B cell (primary cell): ENCODE results near the gene ERO1B. TPM values are rescaled to one million over a fixed set of nuclear protein-coding genes. Genes with fewer than 3 reads are reported as not detected.

Source experiments
- ATAC-seq: fragments of 200-7000 bp; cut with Tn5 transposase; one replicate; pipeline ENCODE4 v1.10.0; 2021; ENCODE audit warnings: low read depth, mild to moderate bottlenecking, moderate number of reproducible peaks, moderate library complexity
- CTCF ChIA-PET: fragments of 350-600 bp; sonication (Branson Sonifier 250); formaldehyde crosslinking; loops from one replicate; lab custom pipeline; 2021; ENCODE audit warnings: antibody characterized with exemption, inconsistent platforms; lab: Charles Lee
- POLR2A ChIA-PET: fragments of 350-600 bp; sonication (Branson Sonifier 250); formaldehyde crosslinking; loops from one replicate; lab custom pipeline; 2021; ENCODE audit warnings: antibody characterized with exemption; lab: Charles Lee
- DNase-seq: peaks from one replicate; pipeline ENCODE4 v3.0.0; 2013
- H2AFZ ChIP-seq: 2 replicates; pipeline ENCODE4 v1.6.1; 2012; ENCODE audit warnings: mild to moderate bottlenecking, low read depth, low read length; ENCODE audit not compliant: insufficient read depth, poor library complexity, severe bottlenecking
- H3K27ac ChIP-seq, 2 donors: 1 replicate in 1 of 2; 2 replicates in 1 of 2; pipeline ENCODE4 v1.5.1; 2012 to 2013; ENCODE audit warnings: low read length in 2 of 2, mild to moderate bottlenecking in 2 of 2, moderate library complexity in 1 of 2
- H3K27me3 ChIP-seq, 4 experiments: fragments of 200-600 bp in 1 of 4; sonication (generic) in 1 of 4; replicated peaks in 1 of 4; 1 replicate in 2 of 4; 2 replicates in 2 of 4; pipeline versions ENCODE4 v1.6.1 to v1.7.0; 2013 to 2016; ENCODE audit warnings: low read length in 3 of 4, mild to moderate bottlenecking in 2 of 4, mixed read lengths in 1 of 4, moderate library complexity in 1 of 4; ENCODE audit not compliant: insufficient read depth in 4 of 4, control insufficient read depth in 3 of 4; ENCODE audit errors: control extremely low read depth in 1 of 4
- H3K36me3 ChIP-seq, 2 experiments: replicated peaks in 1 of 2; 1 replicate in 1 of 2; 2 replicates in 1 of 2; pipeline versions ENCODE4 v1.6.1 to v1.7.1; 2013; ENCODE audit warnings: low read length in 1 of 2; ENCODE audit not compliant: insufficient read depth in 2 of 2, control insufficient read depth in 1 of 2; ENCODE audit errors: control extremely low read depth in 1 of 2, extremely low read depth in 1 of 2
- H3K4me1 ChIP-seq, 2 donors: fragments of 200-600 bp in 1 of 2; sonication (generic) in 1 of 2; 1 replicate in 1 of 2; 2 replicates in 1 of 2; pipeline versions ENCODE4 v1.5.1 to v1.6.1; 2013 to 2017; ENCODE audit warnings: low read length in 2 of 2; ENCODE audit not compliant: control insufficient read depth in 2 of 2, insufficient read depth in 2 of 2
- H3K4me2 ChIP-seq: replicated peaks from 2 replicates; pipeline ENCODE3; 2012; ENCODE audit warnings: mild to moderate bottlenecking, low read depth, low read length; ENCODE audit not compliant: poor library complexity, severe bottlenecking
- H3K4me3 ChIP-seq, 5 experiments: fragments of 200-600 bp in 1 of 5; sonication (generic) in 1 of 5; 1 replicate in 3 of 5; 2 replicates in 2 of 5; pipeline versions ENCODE4 v1.5.1 to v1.7.0; 2011 to 2016; ENCODE audit warnings: low read length in 4 of 5, mild to moderate bottlenecking in 4 of 5, low read depth in 2 of 5, control low read depth in 1 of 5, moderate library complexity in 1 of 5; ENCODE audit not compliant: insufficient read depth in 1 of 5; ENCODE audit errors: control extremely low read depth in 1 of 5, extremely low read depth in 1 of 5
- H3K79me2 ChIP-seq: fragments of 200-600 bp; sonication (generic); one replicate; pipeline ENCODE4 v1.6.0; 2016; ENCODE audit warnings: low read length; ENCODE audit not compliant: control insufficient read depth, insufficient read depth
- H3K9ac ChIP-seq: fragments of 200-600 bp; sonication (generic); 2 replicates; pipeline ENCODE4 v1.6.1; 2017; ENCODE audit warnings: mild to moderate bottlenecking, low read length, moderate library complexity
- H3K9me3 ChIP-seq, 3 donors: one replicate each; pipeline versions ENCODE4 v1.6.1 to v1.7.1; 2013; ENCODE audit warnings: low read length in 2 of 3; ENCODE audit not compliant: control insufficient read depth in 2 of 3, insufficient read depth in 1 of 3; ENCODE audit errors: control extremely low read depth in 1 of 3
- H4K20me1 ChIP-seq: 2 replicates; pipeline ENCODE4 v1.6.0; 2012; ENCODE audit warnings: mild to moderate bottlenecking, low read length; ENCODE audit not compliant: insufficient read depth, control insufficient read depth, poor library complexity, severe bottlenecking
- H3K27ac Mint-ChIP-seq: one replicate; pipeline ENCODE4 v1.8.0; 2021; ENCODE audit warnings: mixed read lengths
- H3K27me3 Mint-ChIP-seq: one replicate; pipeline ENCODE4 v1.8.0; 2021; ENCODE audit warnings: mixed read lengths
- H3K4me1 Mint-ChIP-seq: one replicate; pipeline ENCODE4 v1.8.0; 2021; ENCODE audit warnings: mixed read lengths
- H3K4me3 Mint-ChIP-seq: one replicate; pipeline ENCODE4 v1.8.0; 2021; ENCODE audit warnings: mixed read lengths
- H3K9me3 Mint-ChIP-seq: one replicate; pipeline ENCODE4 v1.8.0; 2022; ENCODE audit warnings: mixed read lengths; ENCODE audit not compliant: insufficient read depth
- CTCF ChIP-seq: fragments of 200-600 bp; IDR thresholded peaks from one replicate; pipeline ENCODE4 v1.8.0; 2022; ENCODE audit warnings: antibody characterized with exemption, mild to moderate bottlenecking
- EZH2 ChIP-seq: IDR thresholded peaks from 2 replicates; pipeline ENCODE4 v1.6.1; 2012; ENCODE audit warnings: borderline replicate concordance, low read depth, mild to moderate bottlenecking, moderate library complexity, low read length; ENCODE audit not compliant: insufficient read depth, poor library complexity, severe bottlenecking
- WGBS: methylation state at CpG from one replicate; pipeline ENCODE4 v1.1.5; 2013; ENCODE audit warnings: missing lambda C conversion rate; ENCODE audit not compliant: insufficient coverage; 5-methylcytosine and 5-hydroxymethylcytosine counted together
- intact Hi-C: fragments of 100-400 bp; cut with micrococcal nuclease; formaldehyde crosslinking; loops from one replicate; pipeline ENCODE4 v1.10.0; 2022
- polyA plus RNA-seq: library from polyadenylated mRNA; depleted of rRNA; stranded (reverse); fragments of >200 nt; gene quantifications from 2 replicates; pipeline ENCODE4 v1.2.3, GENCODE V29; 2012
- total RNA-seq, 2 donors: library from RNA; stranded (reverse); fragments of 120-200 nt in 1 of 2; gene quantifications; 1 replicate in 1 of 2; 2 replicates in 1 of 2; pipeline versions ENCODE4 v1.2.3 to v1.2.4, GENCODE V29; 2013 to 2022

Gene ERO1B
- total and polyA plus RNA-seq, 2 donors (not counting 1 experiment from before 2014, with no cell fraction given), result 5.1 to 25.6 TPM

- intact Hi-C loops, result no loop called here
- DNase-seq, result no peak
- H4K20me1 ChIP-seq, result no peaks in the 10 kb centered on the region
- peaks cover 0 to 3% (median under 1%) of the 10 kb centered on the region in 3 donors for H3K9me3 ChIP-seq
- ChIA-PET POLR2A (no interaction called here), CTCF (no interaction called here)
- H3K4me2 ChIP-seq, result no peak overlapping the region
- H3K9ac ChIP-seq, result no peak overlapping the region
- H3K4me1 Mint-ChIP-seq, result no peaks in the 10 kb centered on the region
- TF ChIP-seq CTCF (no peak), EZH2 (no peak)
- H3K27ac Mint-ChIP-seq, result no peak overlapping the region
- H3K27me3 ChIP-seq, result no peaks in the 10 kb centered on the region
- H2AFZ ChIP-seq, result no peak overlapping the region
- H3K4me1 ChIP-seq, result no peaks in the 10 kb centered on the region
- no peak overlapping the region for H3K4me3 Mint-ChIP-seq
- no CpG with 5 or more reads among the region's 4 CpGs for WGBS
- peaks cover 0 to 2% of the 10 kb centered on the region in 2 experiments for H3K36me3 ChIP-seq
- no peak overlapping the region for H3K27ac ChIP-seq
- H3K4me3 ChIP-seq, result no peak overlapping the region
- no peak for ATAC-seq
- no peaks in the 10 kb centered on the region for H3K9me3 Mint-ChIP-seq
- H3K79me2 ChIP-seq, result no peaks in the 10 kb centered on the region
- H3K27me3 Mint-ChIP-seq, result no peaks in the 10 kb centered on the region
Measured at GRCh38 chr1:236207569-236207968, 74.2 kb downstream of the ERO1B start.

GRCh38 chr1:236207121-236207520, 74.6 kb downstream of the ERO1B start:
- DNase-seq (no peak), ATAC-seq (no peak)
- Mint-ChIP-seq H3K9me3 (no peaks in the 10 kb centered on the region), H3K4me3 (no peak overlapping the region), H3K27ac (no peak overlapping the region), H3K27me3 (no peaks in the 10 kb centered on the region), H3K4me1 (no peaks in the 10 kb centered on the region)
- intact Hi-C loops, result no loop called here
- Histone ChIP-seq H3K36me3 (peaks cover 0 to 2% of the 10 kb centered on the region in 2 experiments), H3K27me3 (no peaks in the 10 kb centered on the region), H3K4me1 (no peaks in the 10 kb centered on the region), H3K27ac (no peak overlapping the region), H3K4me3 (no peak overlapping the region), H3K9ac (no peak overlapping the region), H3K9me3 (peaks cover 0 to 6% (median 5%) of the 10 kb centered on the region in 3 donors), H3K79me2 (no peaks in the 10 kb centered on the region), H3K4me2 (no peak overlapping the region), H4K20me1 (no peaks in the 10 kb centered on the region), H2AFZ (no peak overlapping the region)
- TF ChIP-seq CTCF, result no peak
- TF ChIP-seq EZH2, result no peak
- 100% methylated on average over 4 of the region's 5 CpGs for WGBS
- ChIA-PET CTCF (no interaction called here), POLR2A (no interaction called here)
